ENCODE measurements around the gene ABCA2.

The ABCA2 gene

DNA sequence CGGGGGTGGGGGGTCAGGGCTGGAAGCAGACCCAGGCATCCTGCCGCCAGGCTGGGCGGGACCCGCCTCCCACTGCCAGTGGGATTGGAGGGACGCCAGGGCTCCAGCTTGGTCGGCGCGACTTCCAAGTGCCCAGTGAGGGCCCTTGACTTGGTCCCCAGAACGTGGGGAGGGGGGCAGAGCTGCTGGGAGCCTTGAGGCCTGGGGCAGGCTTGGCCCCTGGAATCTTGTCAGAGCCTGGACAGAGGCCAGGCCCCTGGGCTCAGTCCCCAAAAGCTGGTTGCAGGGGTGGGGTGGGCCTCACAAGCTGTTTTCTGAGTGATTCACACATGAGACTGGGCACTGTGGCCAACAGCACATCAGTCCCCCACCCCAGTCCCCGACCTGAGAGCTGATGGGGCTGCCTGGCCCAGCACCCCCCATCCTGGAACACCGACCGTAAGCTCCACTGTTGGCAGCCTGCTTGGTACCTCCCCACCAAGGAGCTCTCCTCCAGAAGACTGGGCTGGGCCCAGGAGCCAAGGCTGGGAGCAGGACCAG, 32.2 kb downstream of the ABCA2 start:
- DNase-seq (ENCODE audit: low read depth): no peak

- DNase-seq (ENCODE audit: low read depth): no peak
Observed at GRCh38 chr9:136995362-136995761, 32.7 kb downstream of the ABCA2 start.

DNA sequence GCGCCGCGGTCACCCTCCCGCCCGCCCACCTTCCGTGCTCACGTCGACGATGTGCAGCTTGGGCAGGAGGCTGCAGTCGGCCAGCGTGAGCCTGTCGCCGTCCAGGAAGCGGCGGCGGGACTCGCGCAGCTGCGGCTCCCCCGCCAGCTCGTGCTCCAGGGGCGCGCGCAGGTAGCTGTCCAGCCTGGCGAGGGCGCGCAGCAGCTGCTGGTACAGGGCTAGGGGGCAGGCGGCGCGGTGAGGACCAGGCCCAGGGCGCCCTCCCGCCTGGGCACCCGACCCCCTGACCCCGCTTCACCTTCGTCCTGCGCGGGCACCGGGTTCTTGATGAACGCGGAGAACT, 33.2 kb downstream of the ABCA2 start:
- DNase-seq (ENCODE audit: low read depth): no peak

GRCh38 chr9:136994180-136994887, 33.7 kb downstream of the ABCA2 start:
- DNase-seq (ENCODE audit: low read depth): no peak

DNA sequence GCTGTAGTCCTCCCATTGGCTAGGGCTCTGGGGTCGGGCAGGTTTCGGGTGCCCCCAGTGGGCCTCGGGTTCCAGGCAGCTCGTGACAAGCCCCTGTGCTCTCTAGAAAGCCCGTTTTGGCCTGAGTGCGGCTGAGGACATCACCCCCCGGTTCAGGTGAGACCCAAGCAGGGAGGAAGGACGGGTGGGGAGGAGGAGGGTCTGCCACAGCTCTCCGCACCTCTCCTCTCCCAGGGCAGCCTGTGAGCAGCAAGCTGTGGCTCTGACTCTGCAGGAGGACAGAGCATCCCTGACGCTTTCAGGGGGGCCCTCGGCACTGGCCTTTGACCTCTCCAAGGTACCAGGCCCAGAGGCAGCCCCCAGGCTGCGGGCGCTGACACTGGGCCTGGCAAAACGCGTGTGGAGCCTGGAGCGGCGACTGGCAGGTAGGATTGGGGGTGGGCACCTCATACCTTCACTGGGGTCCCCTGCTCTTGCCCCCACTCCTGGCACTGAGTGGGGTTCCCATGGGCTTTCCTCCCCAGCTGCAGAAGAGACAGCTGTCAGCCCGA, 35.1 kb downstream of the ABCA2 start:
- no peak for DNase-seq (ENCODE audit: low read depth)

- DNase-seq (ENCODE audit: low read depth): peak; percentile 86
Observed at GRCh38 chr9:136991993-136992818, 35.8 kb downstream of the ABCA2 start, which contains the start of gene PAXX. Gene PAXX, plus strand, starts transcription at chr9:136992422. Its CDS starts 22 bp downstream, at chr9:136992444.

GRCh38 chr9:136990242-136990911, 37.7 kb downstream of the ABCA2 start:
- DNase-seq (ENCODE audit: low read depth): no peak

DNA sequence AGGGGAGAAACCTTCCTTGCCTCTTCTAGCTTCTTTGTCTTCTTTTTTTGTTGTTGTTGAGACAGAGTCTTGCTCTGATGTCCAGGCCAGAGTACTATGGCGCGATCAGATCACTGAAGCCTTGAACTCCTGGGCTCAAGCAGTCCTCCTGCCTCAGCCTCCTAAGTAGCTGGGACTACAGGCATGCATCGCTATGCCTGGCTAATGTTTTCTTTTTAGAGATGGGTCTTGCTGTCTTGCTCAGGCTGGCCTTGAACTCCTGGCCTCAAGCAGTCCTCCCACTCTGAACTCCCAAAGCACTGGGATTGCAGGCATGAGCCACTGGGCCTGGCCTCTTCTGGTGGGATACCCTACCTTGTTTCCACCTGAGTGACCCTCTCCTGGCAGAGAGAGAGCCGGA, 39.2 kb downstream of the ABCA2 start:
- DNase-seq (ENCODE audit: low read depth): no peak

DNA sequence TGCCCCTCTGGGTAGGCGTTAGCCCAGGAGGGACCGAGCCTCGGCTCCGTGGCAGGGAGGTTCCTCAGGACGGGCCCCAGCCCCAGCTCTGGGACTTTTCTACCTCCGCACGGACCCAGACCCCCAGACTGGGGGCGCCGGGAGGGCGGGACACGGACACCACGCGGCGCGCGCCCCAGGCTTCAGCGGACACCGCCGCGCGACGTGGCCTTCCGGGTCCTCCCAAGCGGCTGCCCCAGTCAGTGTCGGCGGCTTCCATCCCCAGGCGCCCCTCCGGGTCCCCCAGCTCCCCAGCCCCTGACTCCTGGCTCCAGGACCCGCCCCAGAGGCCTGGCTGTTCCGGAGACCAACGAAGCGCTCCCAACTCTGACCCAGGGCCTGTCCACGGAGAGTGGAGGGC, 42.2 kb downstream of the ABCA2 start:
- no peak for DNase-seq (ENCODE audit: low read depth)

DNA sequence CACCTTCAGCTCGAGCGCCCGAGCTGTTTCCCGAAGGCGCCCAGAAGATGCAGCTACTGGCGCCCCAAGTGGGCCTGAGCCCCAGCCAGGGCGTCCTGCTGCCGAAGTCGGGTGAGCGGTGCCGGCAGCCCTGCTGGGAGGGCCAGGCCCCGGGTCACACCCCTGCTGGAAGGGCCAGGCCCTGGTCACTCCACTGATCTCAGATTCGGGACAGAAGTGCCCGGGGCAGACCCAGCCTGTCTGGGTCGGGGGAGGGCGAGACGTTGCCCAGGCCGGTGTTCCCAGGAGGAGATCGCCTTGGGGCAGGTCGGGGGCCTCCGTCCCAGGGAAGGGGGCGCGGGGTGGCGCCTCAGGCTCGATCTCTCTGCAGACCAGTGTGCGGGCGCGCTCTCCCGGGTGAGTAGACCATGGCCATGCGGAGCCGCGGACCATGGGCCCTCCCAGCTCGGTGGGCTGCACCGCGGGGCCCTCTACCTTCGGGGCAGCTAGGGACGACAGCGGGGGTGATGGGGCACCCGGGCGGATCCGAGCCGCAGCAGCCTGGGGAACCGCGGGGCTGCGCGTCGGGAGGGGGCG, 42.9 kb downstream of the ABCA2 start:
- DNase-seq (ENCODE audit: low read depth): no peak

DNA sequence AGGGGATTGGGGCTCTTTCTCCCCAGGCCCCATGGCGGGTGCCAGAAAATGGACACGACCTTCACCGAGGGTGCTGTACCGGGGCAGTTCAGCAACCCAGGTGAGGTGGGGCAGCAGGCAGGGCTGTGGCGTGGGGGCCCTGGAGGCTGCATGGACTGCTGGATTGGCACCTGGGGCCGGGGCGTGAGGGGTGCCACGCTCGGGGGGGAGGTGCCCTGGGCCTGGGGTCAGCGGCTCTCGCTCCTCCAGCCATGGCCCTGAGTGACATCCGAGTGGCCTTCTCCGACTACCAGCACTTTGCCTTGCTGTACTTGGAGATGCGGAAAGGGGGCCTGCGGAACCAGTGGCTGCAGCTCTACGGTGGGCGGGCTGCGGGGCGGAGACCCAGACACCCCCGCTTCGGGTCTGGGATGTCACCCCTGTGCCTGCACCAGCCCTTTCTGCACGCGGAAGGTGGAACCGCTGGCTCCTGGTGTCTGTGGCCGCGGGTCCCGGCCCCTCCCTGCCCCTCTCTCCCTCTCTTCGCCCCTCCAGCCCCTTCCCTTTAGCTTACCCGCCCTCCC, 43.5 kb downstream of the ABCA2 start:
- no peak for DNase-seq (ENCODE audit: low read depth)

GRCh38 chr9:136983656-136984314, 44.3 kb downstream of the ABCA2 start:
- no peak for DNase-seq (ENCODE audit: low read depth)

DNA sequence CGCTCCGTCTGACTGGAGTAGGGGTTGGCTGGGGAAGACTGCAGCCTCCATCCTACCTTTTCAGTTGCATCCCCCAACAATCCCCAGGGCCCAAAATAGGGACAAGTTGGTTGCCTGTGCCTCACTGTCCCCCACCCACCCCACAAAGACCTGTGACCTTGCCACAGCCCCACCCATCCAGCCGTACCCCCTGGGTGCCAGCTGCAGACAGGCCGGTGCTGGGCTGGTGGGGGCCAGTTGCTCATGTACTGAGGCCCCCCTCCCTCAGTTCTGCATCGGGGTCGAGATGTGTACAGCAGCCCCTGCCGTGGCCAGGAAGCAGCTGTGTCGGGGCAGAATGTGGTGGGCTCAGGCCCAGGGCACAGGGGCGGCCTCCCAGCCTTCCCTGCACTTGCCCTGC, 44.9 kb downstream of the ABCA2 start:
- no peak for DNase-seq (ENCODE audit: low read depth)

DNA sequence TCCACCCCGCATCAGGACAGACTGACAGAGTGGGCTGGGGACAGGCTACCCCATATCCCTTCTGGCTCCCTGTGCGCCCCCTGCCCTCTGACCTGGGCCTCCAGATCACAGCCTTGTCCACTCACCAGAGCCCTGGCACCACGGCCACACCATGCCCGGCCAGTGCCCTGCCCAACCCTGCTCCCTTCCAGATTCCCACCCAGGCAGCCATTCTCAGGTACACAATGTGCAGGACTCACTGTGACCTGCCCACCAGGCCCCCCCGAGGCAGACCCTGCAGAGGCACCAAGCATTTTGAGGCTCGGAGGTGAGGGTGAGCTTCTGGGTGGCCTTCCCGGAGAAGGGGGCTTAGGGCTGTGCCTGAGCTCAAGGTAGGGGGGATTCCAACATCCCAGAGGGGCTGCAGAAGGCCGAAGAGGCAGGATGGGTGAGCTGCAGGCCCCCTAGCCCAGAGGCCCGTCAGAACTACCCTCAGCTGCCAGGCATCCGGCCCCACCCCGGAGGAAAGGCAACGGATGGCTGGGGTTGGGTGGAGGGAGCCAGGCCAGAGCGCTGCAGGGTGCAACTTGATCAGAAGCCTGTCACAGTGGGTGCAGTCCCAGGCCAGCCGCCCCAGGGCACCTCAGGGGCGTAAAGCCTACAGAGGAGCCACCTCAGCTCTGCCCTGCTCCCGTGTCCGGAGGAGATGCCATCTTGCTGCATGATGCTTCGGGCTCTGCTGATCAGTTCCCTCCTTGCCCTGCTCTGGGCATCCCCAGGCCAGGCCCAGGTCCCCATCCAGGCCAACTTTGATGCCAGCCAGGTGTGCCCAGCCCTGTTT, 45.6 kb downstream of the ABCA2 start, which contains the start of gene LCNL1:
Gene LCNL1, plus strand, starts transcription at position 762 of the 820 bp plus-strand sequence. CDS start 594 bp downstream, outside the sequence.
- DNase-seq (ENCODE audit: low read depth): no peak

DNA sequence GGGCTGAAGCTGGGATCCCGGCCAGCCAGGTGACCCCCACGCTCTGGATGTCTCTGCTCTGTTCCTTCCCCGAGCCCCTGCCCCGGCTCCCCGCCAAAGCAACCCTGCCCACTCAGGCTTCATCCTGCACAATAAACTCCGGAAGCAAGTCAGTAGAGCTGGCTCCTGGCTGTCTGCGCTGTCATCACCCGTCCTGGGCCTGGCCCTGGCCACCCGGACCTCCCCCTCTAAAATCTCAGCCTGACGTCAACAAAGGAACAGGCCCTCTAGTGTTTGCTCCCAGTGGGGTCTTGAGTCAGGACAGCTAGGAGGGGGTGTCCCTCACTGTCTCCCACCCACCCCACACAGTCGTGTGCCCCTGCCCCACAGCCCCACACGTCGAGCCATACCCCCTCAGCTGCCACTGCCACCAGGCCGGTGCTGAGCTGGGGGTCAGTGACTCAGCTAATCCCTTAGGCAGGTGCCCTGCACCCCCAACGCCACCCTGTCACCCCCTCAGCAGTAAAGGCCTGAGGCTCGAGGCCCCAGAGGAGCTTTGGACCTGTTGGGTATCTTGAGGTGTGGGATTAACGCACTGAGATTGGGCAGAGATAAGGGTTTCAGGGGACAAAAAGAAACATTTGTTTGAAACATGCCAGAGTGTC, 46.3 kb downstream of the ABCA2 start:
- DNase-seq (ENCODE audit: low read depth): no peak

DNA sequence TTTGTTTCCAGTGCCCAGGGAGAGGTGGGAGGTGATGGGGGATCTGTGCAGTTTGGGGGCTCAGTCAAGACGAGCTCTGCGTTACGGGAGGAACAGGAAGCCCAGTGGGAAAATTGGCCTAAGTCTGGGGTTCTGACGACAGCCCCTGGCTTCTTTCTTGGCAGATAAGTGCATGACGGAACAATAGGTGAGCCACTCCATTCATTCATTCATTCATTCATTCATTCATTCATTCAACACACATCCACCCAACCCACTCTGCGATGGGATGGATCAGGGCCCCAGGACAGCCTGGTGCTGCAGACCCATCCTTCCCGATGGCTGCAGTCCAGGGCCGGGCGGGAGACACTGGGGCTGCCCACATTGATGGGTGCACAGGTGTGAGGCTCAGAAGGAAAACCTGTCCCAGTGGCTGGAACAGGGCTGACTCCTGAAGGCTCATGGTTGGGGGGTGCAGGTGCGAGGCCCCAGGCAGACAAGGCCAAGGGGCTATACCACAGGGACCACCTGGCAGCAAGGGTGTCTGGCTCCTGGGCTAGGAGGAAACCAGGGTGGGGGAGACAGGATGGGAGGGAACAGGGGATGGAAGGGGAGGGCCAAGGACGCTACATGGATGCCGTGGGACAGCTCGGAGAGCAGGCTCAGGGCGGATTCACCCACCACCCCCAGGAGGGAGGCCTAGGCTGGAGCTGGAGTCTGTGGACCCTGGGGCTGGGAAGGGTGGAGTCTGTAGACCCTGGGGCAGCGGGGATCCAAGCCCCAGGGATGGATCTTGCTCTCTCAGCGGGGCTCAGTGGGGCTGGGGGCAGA, 47.2 kb downstream of the ABCA2 start:
- no peak for DNase-seq (ENCODE audit: low read depth)

GRCh38 chr9:136979769-136980587, 48.1 kb downstream of the ABCA2 start:
- DNase-seq (ENCODE audit: low read depth): no peak
